Measurements from ENCODE around the gene POLQ.
"Not testable (repeated sequence)": the region's sequence is repeated elsewhere in the genome, so short reads cannot be mapped to it uniquely, and the experiment has no call there.

Gene POLQ

DNA sequence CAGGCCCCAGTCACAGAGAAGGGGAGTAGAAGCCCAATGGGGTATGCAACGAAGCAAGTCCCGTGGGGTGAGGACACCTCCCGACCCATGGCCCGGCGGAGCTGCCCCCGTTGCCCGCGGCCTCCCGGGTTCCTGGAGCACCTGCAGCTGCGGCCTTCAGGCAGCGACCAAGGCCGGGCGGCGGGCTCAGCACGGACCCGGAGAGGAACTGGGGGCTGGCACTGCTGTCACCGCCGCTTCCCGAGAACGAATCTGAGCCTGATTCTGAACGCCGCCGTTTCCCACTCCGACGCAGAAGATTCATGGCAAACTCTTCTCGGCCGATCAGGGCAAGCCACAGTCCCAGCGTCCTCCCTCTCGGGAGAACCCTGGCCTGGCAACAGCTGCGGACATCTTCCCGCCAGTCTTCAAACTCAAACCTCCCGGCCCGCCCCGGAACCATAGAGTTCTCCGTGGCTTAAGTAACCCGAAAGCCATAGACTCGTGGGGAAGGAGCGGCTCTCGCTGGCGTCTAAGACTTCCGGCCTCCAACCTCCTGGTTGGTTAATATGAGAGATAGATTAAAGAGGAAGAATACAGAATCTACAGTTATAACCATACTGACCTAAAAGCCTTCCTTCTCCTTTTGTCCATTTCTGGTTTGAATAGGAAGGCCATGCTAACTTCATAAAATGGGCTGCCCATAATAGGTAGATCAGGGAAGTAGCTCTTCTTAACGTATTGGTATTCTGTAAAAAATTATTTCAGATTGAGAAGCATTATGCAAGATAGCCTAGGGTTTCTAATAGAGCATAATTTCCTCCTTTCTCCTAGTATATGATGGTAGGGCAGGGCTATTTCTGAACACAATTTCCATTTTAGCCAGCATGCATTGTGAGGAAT lies at the start of gene POLQ:
POLQ (minus strand) TSS at position 415 of the 882 bp plus-strand sequence; CDS start at position 304, 111 bp downstream.
- DNase-seq (ENCODE audit: low read depth) = peak; percentile 84

GRCh38 chr3:121594850-121595249 lies 49.1 kb upstream of the POLQ start:
- DNase-seq (ENCODE audit: low read depth) = no peak

- not testable (repeated sequence) for DNase-seq (ENCODE audit: low read depth)
Measured at GRCh38 chr3:121593806-121594205, 48.0 kb upstream of the POLQ start.

DNA sequence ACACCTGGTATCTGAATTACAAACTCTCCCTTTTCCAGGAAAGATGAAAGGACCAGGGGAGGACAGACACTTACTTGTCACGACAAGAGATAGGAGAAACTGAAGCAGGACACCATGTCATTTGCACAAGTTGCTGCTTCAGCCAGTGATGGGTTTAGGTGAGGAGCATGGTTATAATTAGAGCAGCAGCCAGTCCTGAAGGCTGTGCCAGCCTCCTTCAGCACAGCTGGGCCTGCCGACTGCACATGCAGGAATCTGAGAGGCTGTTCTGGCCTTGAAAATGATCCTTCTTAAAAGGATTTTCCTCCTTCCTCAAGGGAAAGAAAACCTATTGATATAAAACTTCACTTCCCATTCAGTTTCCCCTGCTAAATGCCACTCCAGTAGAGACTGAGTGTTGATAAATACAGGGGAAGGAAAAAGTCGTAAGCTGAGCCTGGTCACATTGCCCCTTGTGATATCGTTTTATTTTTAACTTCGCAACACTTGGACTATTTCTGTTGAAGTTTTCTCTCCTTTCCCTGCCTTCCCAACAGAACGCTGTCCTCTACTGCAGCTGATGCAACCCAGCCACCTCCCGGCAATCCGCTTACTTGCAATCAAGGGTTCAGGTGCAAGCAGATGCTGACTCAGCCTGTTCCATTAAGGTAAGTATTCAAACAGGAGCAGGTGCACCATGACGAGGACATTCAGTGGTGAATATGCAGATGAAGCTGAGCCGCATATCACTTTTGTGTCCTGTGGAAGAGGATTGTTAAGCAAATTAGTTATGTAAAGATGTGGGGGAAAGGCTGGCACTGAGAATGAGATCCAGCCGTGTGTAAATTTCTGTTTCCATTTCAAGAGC lies 47.3 kb upstream of the POLQ start, which contains the start of gene FBXO40:
FBXO40 (plus strand) TSS at position 524 of the 847 bp plus-strand sequence. CDS start 27,197 bp downstream, outside the sequence.
- no peak for DNase-seq (ENCODE audit: low read depth)

- no peak for DNase-seq (ENCODE audit: low read depth)
Measured at GRCh38 chr3:121584418-121584817, 38.6 kb upstream of the POLQ start.

- no peak for DNase-seq (ENCODE audit: low read depth)
Measured at GRCh38 chr3:121581691-121582090, 35.9 kb upstream of the POLQ start.

DNA sequence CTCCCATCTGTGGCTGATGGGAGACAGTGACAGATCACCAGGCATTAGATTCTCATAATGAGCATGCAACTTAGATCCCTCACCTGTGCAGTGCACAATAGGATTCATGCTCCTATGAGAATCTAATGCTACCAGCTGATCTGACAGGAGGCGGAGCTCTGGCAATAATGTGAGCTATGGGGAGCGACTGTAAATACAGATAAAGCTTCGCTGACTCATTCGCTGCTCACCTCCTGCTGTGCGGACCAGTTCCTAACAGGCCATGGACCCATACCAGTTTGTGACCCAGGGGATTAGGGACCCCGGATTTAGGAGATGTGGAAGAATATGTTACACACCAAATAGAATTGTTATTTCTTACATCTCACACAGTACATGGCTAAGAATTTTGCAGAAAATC lies 28.7 kb upstream of the POLQ start:
- no peak for DNase-seq (ENCODE audit: low read depth)

DNA sequence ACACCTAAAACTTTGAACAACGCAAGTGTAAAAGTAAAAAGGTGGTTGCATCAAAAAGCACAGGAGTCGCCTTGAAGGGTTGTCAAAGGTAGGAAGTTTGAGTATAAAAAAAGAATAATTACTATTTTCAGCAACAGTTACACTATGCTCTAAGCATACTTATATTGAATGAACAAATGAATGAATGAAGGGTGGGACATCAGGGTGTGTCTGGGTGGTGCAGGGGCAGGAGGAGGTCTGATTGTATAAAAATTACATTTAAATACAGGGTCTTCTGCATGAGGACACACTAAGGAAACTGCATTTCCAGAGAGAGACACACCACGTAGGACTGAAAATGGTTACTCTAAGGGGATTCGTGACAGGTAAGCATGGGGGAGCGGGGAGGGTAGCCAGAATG lies 21.9 kb upstream of the POLQ start, which contains the start of gene ARGFX:
ARGFX (plus strand) TSS at position 301 of the 400 bp plus-strand sequence. CDS start 2,765 bp downstream, outside the sequence.
- DNase-seq (ENCODE audit: low read depth) = no peak

GRCh38 chr3:121566773-121567172 lies 21.0 kb upstream of the POLQ start:
- DNase-seq (ENCODE audit: low read depth) = no peak

DNA sequence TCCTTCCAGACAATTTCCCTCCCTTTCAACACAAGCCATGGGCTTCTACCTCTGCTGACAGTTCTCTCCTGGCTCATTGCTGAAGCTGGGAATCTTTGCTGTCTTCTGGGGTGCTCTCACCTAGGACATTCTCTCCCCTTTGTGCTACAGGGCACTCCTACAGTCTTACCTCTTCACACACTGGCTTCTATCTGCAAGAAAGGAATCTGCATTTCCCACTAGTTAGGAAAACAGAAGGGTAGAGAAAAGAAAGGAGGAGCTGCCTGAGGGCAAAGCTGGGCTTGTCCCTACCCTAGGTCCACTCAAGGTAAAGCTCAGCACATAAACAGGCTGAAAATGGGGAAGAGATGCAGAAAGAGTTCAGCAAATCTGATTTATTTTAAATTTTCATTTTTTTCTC lies 16.4 kb upstream of the POLQ start:
- no peak for DNase-seq (ENCODE audit: low read depth)

- no peak for DNase-seq (ENCODE audit: low read depth)
Measured at GRCh38 chr3:121557426-121557934, 11.7 kb upstream of the POLQ start.

GRCh38 chr3:121552797-121553196 lies 7.0 kb upstream of the POLQ start:
- DNase-seq (ENCODE audit: low read depth) = no peak

- no peak for DNase-seq (ENCODE audit: low read depth)
Measured at GRCh38 chr3:121552379-121552778, 6.6 kb upstream of the POLQ start.

DNA sequence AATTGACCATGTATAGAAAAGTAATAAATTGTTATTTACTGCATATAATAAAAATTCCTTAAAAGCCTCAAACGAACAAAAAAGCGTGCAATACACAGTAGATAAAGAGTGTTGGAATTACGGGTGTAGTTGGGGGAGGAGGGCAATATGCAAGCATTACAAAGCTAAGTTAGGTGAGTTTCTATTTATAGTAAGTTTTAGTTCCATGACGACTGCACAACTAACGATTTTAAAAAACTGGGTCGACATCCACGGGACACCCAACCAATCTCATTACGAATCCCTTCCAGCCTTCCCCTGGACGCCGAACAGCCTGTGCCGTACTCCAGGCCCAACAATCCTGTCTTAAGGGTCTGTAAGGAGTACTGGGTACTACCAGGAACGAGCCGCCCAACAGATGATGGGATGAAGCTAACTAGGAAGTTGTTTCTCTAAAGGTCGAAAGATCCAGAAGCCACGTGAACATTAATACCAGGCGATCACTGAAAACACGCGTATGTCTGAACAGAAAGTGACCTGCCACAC lies 677 bp downstream of the POLQ start:
- DNase-seq (ENCODE audit: low read depth) = no peak

DNA sequence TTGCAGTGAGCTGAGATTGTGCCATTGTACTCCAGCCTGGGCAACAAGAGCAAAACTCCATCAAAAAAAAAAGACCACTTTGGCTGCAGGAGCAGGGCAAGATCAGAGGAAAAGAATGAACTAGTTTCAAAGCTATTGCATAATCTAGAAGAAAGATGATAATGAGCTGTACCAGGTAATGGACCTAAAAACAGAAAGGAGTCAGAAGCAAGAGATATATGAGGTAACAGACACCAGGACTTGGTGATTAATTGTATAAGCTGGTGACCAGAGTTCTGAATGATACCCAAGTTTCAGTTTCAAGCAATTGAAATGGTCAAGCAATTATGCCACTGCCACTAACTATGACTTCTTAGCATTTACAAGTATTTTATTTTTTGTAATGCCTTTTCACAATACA lies 2.9 kb downstream of the POLQ start:
- DNase-seq (ENCODE audit: low read depth) = no peak

DNA sequence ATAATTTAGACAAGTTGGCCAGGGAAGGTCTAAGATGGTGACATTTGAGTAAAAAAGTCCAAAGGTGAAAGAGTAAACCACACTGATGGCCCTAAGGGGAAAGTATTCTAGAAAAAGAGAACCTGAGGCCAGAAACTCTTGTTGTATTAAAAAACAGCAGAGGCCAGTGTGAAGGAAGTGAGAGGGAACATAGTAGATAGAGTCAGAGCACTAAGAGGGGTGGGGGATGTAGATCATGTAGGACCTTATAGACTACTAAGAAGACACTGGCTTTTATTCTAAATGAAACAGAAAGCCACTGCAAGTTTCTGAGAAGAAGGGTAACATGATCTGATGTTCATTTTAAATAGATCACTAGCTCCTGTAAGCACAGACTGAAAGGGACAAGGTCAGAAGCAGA lies 14.5 kb downstream of the POLQ start:
- no peak for DNase-seq (ENCODE audit: low read depth)

- DNase-seq (ENCODE audit: low read depth) = no peak
Measured at GRCh38 chr3:121529308-121529707, 16.5 kb downstream of the POLQ start.

GRCh38 chr3:121520510-121520909 lies 25.3 kb downstream of the POLQ start:
- DNase-seq (ENCODE audit: low read depth) = no peak

DNA sequence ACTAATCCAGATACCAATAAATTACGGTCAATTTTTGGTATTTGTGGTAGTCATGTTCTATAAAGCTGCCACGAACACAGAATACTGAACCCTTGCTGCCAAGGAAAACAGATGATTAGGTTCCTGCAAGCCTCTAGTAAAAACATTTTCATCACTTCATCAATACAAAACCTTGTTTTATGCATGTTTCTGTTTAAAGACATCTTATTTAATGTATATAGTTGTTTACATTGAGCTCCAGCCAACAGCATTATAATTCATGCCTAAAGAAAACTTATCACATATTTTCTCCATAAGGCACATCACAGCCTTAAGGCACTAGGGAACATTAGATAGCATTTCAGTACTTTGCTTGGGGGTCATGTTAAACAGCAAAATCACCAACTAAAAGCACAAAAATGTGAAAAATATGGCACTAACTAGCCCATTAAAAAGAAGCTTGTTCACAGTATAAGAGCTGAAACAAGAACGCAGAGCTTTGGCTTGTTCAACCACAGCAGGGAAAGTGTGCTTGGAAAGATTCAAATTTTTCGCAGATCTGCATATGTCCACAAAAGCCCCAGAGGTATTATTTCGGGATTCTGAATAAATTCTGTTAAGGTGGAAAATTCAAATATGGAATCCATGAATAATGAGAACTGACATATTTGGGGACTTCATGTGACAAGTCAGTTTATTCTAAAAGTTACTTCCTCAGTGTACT lies 27.7 kb downstream of the POLQ start:
- no peak for DNase-seq (ENCODE audit: low read depth)

DNA sequence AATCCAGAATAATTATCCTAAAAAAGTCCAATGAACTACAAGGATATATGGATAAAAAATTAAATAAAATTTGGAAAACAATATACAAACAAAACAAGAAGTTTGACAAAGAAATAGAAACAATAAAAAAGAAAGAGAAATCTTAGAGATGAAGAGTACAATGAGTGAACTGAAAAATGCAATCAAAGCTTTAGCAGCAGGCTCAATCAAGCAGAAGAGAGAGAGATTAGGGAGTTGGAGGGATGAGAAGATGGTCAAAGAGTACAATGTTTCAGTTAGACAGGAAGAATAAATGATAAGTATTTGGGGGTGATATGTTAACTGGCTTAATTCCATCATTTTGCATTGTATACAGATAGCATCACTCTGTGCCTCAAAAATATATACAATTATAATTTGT lies 29.9 kb downstream of the POLQ start:
- DNase-seq (ENCODE audit: low read depth) = no peak

GRCh38 chr3:121515313-121515712 lies 30.5 kb downstream of the POLQ start:
- DNase-seq (ENCODE audit: low read depth) = no peak

GRCh38 chr3:121514496-121514895 lies 31.3 kb downstream of the POLQ start:
- DNase-seq (ENCODE audit: low read depth) = no peak
